ENCODE measurements around the gene FKBP11. TPM values are rescaled to one million over a fixed set of nuclear protein-coding genes. Genes with fewer than 3 reads are reported as not detected.
A peak's percentile ranks its signal among the peaks of the same experiment; 100 is the strongest.

The FKBP11 gene
- total RNA-seq, 4 donors from 2014 or later = 3.4 to 8.3 (median 7.1) TPM

GRCh38 chr12:48903982-48904411 is 21.3 kb downstream of the FKBP11 start:
- Histone ChIP-seq H3K36me3 (no peaks in the 10 kb centered on the region), H3K27me3 (no peaks in the 10 kb centered on the region), H3K9me3 (no peaks in the 10 kb centered on the region), H3K4me3 (peak overlapping the region; percentile 19 to 37), H3K27ac (no peak overlapping the region), H3K4me1 (peaks cover 0 to 13% (median 0%) of the 10 kb centered on the region in 3 donors)
- ATAC-seq = peak; percentile 73
- no peak for TF ChIP-seq POLR2A (IDR thresholded peaks at IDR 0.05)
- TF ChIP-seq, protein P1, sequence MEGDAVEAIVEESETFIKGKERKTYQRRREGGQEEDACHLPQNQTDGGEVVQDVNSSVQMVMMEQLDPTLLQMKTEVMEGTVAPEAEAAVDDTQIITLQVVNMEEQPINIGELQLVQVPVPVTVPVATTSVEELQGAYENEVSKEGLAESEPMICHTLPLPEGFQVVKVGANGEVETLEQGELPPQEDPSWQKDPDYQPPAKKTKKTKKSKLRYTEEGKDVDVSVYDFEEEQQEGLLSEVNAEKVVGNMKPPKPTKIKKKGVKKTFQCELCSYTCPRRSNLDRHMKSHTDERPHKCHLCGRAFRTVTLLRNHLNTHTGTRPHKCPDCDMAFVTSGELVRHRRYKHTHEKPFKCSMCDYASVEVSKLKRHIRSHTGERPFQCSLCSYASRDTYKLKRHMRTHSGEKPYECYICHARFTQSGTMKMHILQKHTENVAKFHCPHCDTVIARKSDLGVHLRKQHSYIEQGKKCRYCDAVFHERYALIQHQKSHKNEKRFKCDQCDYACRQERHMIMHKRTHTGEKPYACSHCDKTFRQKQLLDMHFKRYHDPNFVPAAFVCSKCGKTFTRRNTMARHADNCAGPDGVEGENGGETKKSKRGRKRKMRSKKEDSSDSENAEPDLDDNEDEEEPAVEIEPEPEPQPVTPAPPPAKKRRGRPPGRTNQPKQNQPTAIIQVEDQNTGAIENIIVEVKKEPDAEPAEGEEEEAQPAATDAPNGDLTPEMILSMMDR (IDR thresholded peaks at IDR 0.05) = peak in 3 of 4 experiments; percentile 22 to 57 (median 36)
- TF ChIP-seq POLR2AphosphoS5 (IDR thresholded peaks at IDR 0.05) = no peak
- TF ChIP-seq EP300 (IDR thresholded peaks at IDR 0.05) = no peak
- WGBS, 2 donors (ENCODE audit: low coverage in 1 of 2) = 0% methylated on average over 8 to 11 of the region's 19 CpGs

- Histone ChIP-seq H3K27ac (no peak overlapping the region), H3K4me3 (peak overlapping the region in 1 of 2 donors; percentile 37), H3K4me1 (peaks cover 0 to 13% (median 0%) of the 10 kb centered on the region in 3 donors), H3K27me3 (no peaks in the 10 kb centered on the region), H3K36me3 (no peaks in the 10 kb centered on the region), H3K9me3 (no peaks in the 10 kb centered on the region)
- no peak for ATAC-seq
- WGBS, 2 donors (ENCODE audit: low coverage in 1 of 2) = 48 to 60% methylated on average over 12 of the region's 20 CpGs
- TF ChIP-seq POLR2A (IDR thresholded peaks at IDR 0.05) (no peak), EP300 (IDR thresholded peaks at IDR 0.05) (no peak), POLR2AphosphoS5 (IDR thresholded peaks at IDR 0.05) (no peak)
- TF ChIP-seq, protein P1 (IDR thresholded peaks at IDR 0.05) = no peak
These were observed 21.8 kb downstream of the FKBP11 start for GRCh38 chr12:48903363-48903981.

DNA sequence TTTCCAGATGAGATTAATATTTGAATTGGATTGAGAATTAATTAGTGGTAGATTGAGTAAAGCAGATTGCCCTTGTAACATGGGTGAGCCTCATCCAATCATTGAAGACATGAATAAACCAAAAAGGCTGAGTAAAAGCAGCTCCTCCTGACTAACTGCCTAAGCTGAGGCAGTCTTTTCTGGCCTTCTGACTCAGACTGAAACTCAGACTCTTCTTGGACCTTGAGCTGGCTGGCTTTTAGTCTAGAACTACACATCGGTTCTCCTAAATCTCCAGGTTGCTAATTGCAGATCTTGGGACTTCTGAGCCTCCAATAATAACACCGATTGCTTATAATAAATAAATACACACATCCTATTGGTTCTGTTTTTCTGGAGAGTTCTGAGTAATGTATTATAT is 24.0 kb downstream of the FKBP11 start:
- no peak for ATAC-seq
- Histone ChIP-seq H3K9me3 (no peaks in the 10 kb centered on the region), H3K4me3 (no peak overlapping the region), H3K4me1 (peaks cover 0 to 13% (median 0%) of the 10 kb centered on the region in 3 donors), H3K27me3 (peaks cover 10% of the 10 kb centered on the region), H3K36me3 (no peaks in the 10 kb centered on the region), H3K27ac (no peak overlapping the region)
- TF ChIP-seq, protein P1 (IDR thresholded peaks at IDR 0.05) = no peak
- TF ChIP-seq EP300 (IDR thresholded peaks at IDR 0.05) = no peak
- no peak for TF ChIP-seq POLR2A (IDR thresholded peaks at IDR 0.05)
- TF ChIP-seq POLR2AphosphoS5 (IDR thresholded peaks at IDR 0.05) = no peak
- 79% methylated on average over 2 of the region's 2 CpGs for WGBS, 2 donors (ENCODE audit: low coverage in 1 of 2)

GRCh38 chr12:48899651-48900050 is 25.6 kb downstream of the FKBP11 start:
- no peak for ATAC-seq
- Histone ChIP-seq H3K27me3 (peaks cover 20% of the 10 kb centered on the region), H3K27ac (no peak overlapping the region), H3K4me3 (no peak overlapping the region), H3K36me3 (no peaks in the 10 kb centered on the region), H3K9me3 (no peaks in the 10 kb centered on the region), H3K4me1 (peaks cover 0 to 13% (median 0%) of the 10 kb centered on the region in 3 donors)
- WGBS, 2 donors (ENCODE audit: low coverage in 1 of 2) = 61 to 72% methylated on average over 2 of the region's 2 CpGs
- TF ChIP-seq EP300 (IDR thresholded peaks at IDR 0.05) = no peak
- TF ChIP-seq POLR2A (IDR thresholded peaks at IDR 0.05) = no peak
- TF ChIP-seq, protein P1 (IDR thresholded peaks at IDR 0.05) = no peak
- TF ChIP-seq POLR2AphosphoS5 (IDR thresholded peaks at IDR 0.05) = no peak

- no peaks in the 10 kb centered on the region for H3K36me3 ChIP-seq
- TF ChIP-seq EP300 (IDR thresholded peaks at IDR 0.05) (no peak), POLR2AphosphoS5 (IDR thresholded peaks at IDR 0.05) (no peak), POLR2A (IDR thresholded peaks at IDR 0.05) (no peak)
- TF ChIP-seq, protein P1 (IDR thresholded peaks at IDR 0.05) = no peak
- H3K4me1 ChIP-seq = peaks cover 0 to 12% (median 0%) of the 10 kb centered on the region in 3 donors
- WGBS, 2 donors (ENCODE audit: low coverage in 1 of 2) = 55 to 71% methylated on average over 1 of the region's 1 CpG
- no peaks in the 10 kb centered on the region for H3K9me3 ChIP-seq
- H3K4me3 ChIP-seq = no peak overlapping the region
- H3K27ac ChIP-seq = no peak overlapping the region
- no peak for ATAC-seq
- H3K27me3 ChIP-seq = peaks cover 38% of the 10 kb centered on the region
These were observed 31.0 kb downstream of the FKBP11 start for GRCh38 chr12:48894271-48894670.
